Transverse colon (tissue), 4 donors: ENCODE data around the gene GMPPB. TPM values are rescaled to one million over a fixed set of nuclear protein-coding genes. Genes with fewer than 3 reads are reported as not detected.

Source experiments
- DNase-seq: peaks from one replicate; pipeline ENCODE4 v3.0.0-alpha.2; 2019
- H3K27ac ChIP-seq, 4 donors: fragments of 200-600 bp; sonication (generic); 2 replicates each; pipeline ENCODE4 v1.5.1; 2016 to 2018; ENCODE audit warnings: inconsistent platforms in 4 of 4
- H3K27me3 ChIP-seq: fragments of 200-600 bp; sonication (generic); 2 replicates; pipeline ENCODE4 v1.5.1; 2017; ENCODE audit warnings: inconsistent platforms
- H3K36me3 ChIP-seq, 4 donors: fragments of 200-600 bp; sonication (generic); 2 replicates each; pipeline ENCODE4 v1.5.1; 2017 to 2019; ENCODE audit warnings: inconsistent platforms in 4 of 4
- H3K4me1 ChIP-seq, 4 donors: fragments of 200-600 bp; sonication (generic); 2 replicates each; pipeline ENCODE4 v1.5.1; 2017 to 2020; ENCODE audit warnings: inconsistent platforms in 4 of 4
- H3K4me3 ChIP-seq, 4 donors: fragments of 200-600 bp; sonication (generic); 1 replicate in 1 of 4; 2 replicates in 3 of 4; pipeline versions ENCODE4 v1.5.1 to v1.6.1; 2017 to 2019; ENCODE audit warnings: inconsistent platforms in 4 of 4
- H3K9me3 ChIP-seq, 2 donors: fragments of 200-600 bp; sonication (generic); 2 replicates each; pipeline ENCODE4 v1.5.1; 2017 to 2019; ENCODE audit warnings: inconsistent platforms in 2 of 2
- EP300 ChIP-seq: sonication (generic); formaldehyde crosslinking; IDR thresholded peaks from one replicate; pipeline ENCODE4 v1.6.1; 2017; ENCODE audit warnings: antibody characterized with exemption, low read depth
- POLR2A ChIP-seq: fragments of 450-650 bp; IDR thresholded peaks from one replicate; pipeline ENCODE4 v1.6.1; 2016; ENCODE audit warnings: antibody characterized with exemption, mild to moderate bottlenecking, moderate library complexity
- POLR2AphosphoS5 ChIP-seq, 3 donors: sonication (generic); formaldehyde crosslinking; IDR thresholded peaks; one replicate each; pipeline ENCODE4 v1.6.1; 2016; ENCODE audit warnings: antibody characterized with exemption in 3 of 3
- WGBS, 2 donors: methylation state at CpG; one replicate each; pipeline ENCODE4 v1.1.5; 2018; ENCODE audit warnings: low coverage in 1 of 2; 5-methylcytosine and 5-hydroxymethylcytosine counted together
- in situ Hi-C, 4 donors: fragments of 200-750 bp; cut with MboI; loops; one replicate each; pipeline versions ENCODE4 v1.15.0 to v1.15.1; 2017; ENCODE audit warnings: low sequenced_read_pairs in 3 of 4, low pct_ligation_motif_present in 1 of 4, low pct_unique_long_range_greater_than_20kb in 1 of 4
- intact Hi-C: fragments of 100-400 bp; cut with DNase I; formaldehyde crosslinking; loops from one replicate; pipeline ENCODE4 v1.15.1; 2023; ENCODE audit warnings: low total_unique reads
- total RNA-seq, 4 donors: library from RNA; depleted of rRNA; stranded (reverse); fragments of >200 nt; gene quantifications; one replicate each; pipeline ENCODE4 v1.1.0, GENCODE V29; 2016
- TF ChIP-seq, protein P1 (sequence below), 5 experiments: fragments of 200-600 bp in 3 of 5; fragments of 450-650 bp in 2 of 5; sonication (generic) in 3 of 5; IDR thresholded peaks; 1 replicate in 2 of 5; 2 replicates in 3 of 5; pipeline ENCODE4 v1.5.1; 2016 to 2017; ENCODE audit warnings: antibody characterized with exemption in 5 of 5, inconsistent platforms in 3 of 5, mild to moderate bottlenecking in 2 of 5, moderate library complexity in 1 of 5

GMPPB gene
- total RNA-seq, 4 donors from 2014 or later: 37.2 to 53.9 (median 44.2) TPM

DNA sequence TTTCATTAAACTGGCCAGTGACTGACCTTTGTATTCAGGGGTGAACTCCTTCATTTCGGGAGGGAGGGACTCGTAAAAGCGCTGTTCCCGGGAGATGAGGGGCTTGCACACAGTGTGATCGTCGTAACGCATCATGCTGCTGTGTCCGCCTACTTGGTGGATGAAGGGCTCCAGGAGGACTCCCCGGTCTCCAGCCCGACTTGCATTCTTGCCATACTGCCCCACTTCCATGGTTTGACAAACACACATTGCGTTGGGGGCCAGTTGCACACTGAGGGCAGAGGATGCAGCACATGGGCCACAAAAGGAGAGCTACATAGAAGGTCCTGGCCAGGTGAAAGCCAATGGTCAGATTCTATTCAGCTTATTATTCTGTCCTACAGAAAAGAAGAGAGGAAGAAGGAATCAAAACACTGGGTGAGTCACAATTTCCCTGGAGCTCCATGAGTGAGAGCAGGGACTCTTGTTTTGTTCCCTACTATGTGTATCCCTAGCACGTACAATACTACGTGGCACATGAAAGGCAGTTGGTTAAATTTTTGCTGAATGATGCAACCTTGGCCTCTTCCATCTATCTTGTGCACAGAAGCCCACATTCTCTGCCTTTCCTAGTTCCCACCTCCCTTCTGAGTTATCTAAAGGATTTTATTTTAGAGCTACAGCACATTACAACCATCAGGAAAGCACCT lies 24.2 kb upstream of the GMPPB start:
- intact Hi-C loops: no loop called here
- WGBS, 2 donors: 88% methylated on average over 13 of the region's 13 CpGs; no CpG with 5 or more reads in 1 of the 2 donors
- no peaks in the 10 kb centered on the region for H3K27me3 ChIP-seq
- no peak for DNase-seq
- H3K9me3 ChIP-seq: no peaks in the 10 kb centered on the region
- no peak overlapping the region for H3K4me3 ChIP-seq
- H3K36me3 ChIP-seq: peaks cover 0 to 9% (median 0%) of the 10 kb centered on the region in 4 donors
- H3K4me1 ChIP-seq: no peaks in the 10 kb centered on the region
- in situ Hi-C loops: no loop called here
- H3K27ac ChIP-seq: no peak overlapping the region
- TF ChIP-seq, protein P1, sequence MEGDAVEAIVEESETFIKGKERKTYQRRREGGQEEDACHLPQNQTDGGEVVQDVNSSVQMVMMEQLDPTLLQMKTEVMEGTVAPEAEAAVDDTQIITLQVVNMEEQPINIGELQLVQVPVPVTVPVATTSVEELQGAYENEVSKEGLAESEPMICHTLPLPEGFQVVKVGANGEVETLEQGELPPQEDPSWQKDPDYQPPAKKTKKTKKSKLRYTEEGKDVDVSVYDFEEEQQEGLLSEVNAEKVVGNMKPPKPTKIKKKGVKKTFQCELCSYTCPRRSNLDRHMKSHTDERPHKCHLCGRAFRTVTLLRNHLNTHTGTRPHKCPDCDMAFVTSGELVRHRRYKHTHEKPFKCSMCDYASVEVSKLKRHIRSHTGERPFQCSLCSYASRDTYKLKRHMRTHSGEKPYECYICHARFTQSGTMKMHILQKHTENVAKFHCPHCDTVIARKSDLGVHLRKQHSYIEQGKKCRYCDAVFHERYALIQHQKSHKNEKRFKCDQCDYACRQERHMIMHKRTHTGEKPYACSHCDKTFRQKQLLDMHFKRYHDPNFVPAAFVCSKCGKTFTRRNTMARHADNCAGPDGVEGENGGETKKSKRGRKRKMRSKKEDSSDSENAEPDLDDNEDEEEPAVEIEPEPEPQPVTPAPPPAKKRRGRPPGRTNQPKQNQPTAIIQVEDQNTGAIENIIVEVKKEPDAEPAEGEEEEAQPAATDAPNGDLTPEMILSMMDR (IDR thresholded peaks at IDR 0.05): no peak
- no peak for TF ChIP-seq POLR2AphosphoS5 (IDR thresholded peaks at IDR 0.05)
- no peak for TF ChIP-seq EP300
- no peak for TF ChIP-seq POLR2A

GRCh38 chr3:49745986-49746385 lies 22.2 kb upstream of the GMPPB start:
- H3K27me3 ChIP-seq: no peaks in the 10 kb centered on the region
- DNase-seq: no peak
- 53 to 77% methylated on average over 2 of the region's 2 CpGs for WGBS, 2 donors
- H3K36me3 ChIP-seq: peaks cover 0 to 9% (median 0%) of the 10 kb centered on the region in 4 donors
- no peak overlapping the region for H3K4me3 ChIP-seq
- H3K4me1 ChIP-seq: no peaks in the 10 kb centered on the region
- TF ChIP-seq EP300 (no peak), POLR2AphosphoS5 (IDR thresholded peaks at IDR 0.05) (no peak), POLR2A (no peak)
- TF ChIP-seq, protein P1 (IDR thresholded peaks at IDR 0.05): no peak
- H3K9me3 ChIP-seq: no peaks in the 10 kb centered on the region
- in situ Hi-C loops (no loop called here), intact Hi-C loops (no loop called here)
- no peak overlapping the region for H3K27ac ChIP-seq

DNA sequence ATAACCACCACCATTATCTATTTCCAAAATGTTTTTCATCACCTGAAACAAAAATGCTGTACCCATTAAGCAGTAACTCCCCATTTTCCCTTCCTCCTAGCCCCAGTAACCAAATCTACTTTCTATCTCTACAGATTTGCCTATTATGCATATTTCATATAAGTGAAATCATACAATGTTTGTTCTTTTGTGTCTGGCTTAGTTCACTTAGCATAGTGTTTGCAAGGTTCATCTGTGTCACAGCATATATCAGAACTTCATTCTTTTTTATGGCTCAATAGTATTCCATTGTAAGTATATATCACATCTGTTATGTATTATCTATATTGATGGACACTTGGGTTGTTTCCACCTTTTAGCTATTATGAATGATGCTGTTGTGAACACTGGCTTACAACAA lies 16.7 kb upstream of the GMPPB start:
- peaks cover 0 to 21% (median 5%) of the 10 kb centered on the region in 4 donors for H3K36me3 ChIP-seq
- H3K9me3 ChIP-seq: no peaks in the 10 kb centered on the region
- intact Hi-C loops: no loop called here
- no peak for TF ChIP-seq EP300
- TF ChIP-seq POLR2AphosphoS5 (IDR thresholded peaks at IDR 0.05): no peak
- TF ChIP-seq, protein P1 (IDR thresholded peaks at IDR 0.05): no peak
- no peak for TF ChIP-seq POLR2A
- H3K4me1 ChIP-seq: no peaks in the 10 kb centered on the region
- no peaks in the 10 kb centered on the region for H3K27me3 ChIP-seq
- in situ Hi-C loops: no loop called here
- H3K27ac ChIP-seq: no peak overlapping the region
- DNase-seq: no peak
- no peak overlapping the region for H3K4me3 ChIP-seq

GRCh38 chr3:49738067-49738713 lies 14.4 kb upstream of the GMPPB start:
- intact Hi-C loops (no loop called here), in situ Hi-C loops (no loop called here)
- H3K4me3 ChIP-seq: no peak overlapping the region
- no peak for DNase-seq
- no peaks in the 10 kb centered on the region for H3K9me3 ChIP-seq
- H3K4me1 ChIP-seq: no peaks in the 10 kb centered on the region
- H3K27me3 ChIP-seq: no peaks in the 10 kb centered on the region
- H3K36me3 ChIP-seq: peaks cover 0 to 27% (median 8%) of the 10 kb centered on the region in 4 donors
- TF ChIP-seq POLR2AphosphoS5 (IDR thresholded peaks at IDR 0.05) (no peak), EP300 (no peak), POLR2A (no peak)
- TF ChIP-seq, protein P1 (IDR thresholded peaks at IDR 0.05): no peak
- H3K27ac ChIP-seq: no peak overlapping the region
- 95% methylated on average over 8 to 11 of the region's 11 CpGs for WGBS, 2 donors
